NCI-H2196 (cell line): ENCODE results near the gene KCNJ2.

ENCODE experiments used
- DNase-seq: peaks from one replicate; lab custom pipeline; 2025; ENCODE audit not compliant: unreplicated experiment; lab: John Stamatoyannopoulos, UW

Gene KCNJ2

GRCh38 chr17:70168977-70169708 is at the start of gene KCNJ2:
Gene KCNJ2 (plus strand): TSS chr17:70169532. CDS start chr17:70175040, 5,508 bp downstream.
- DNase-seq, result peak; percentile 93

- no peak for DNase-seq
Measured at GRCh38 chr17:70119545-70119944, 49.8 kb upstream of the KCNJ2 start.

- DNase-seq, result no peak
Measured at GRCh38 chr17:70119983-70120382, 49.3 kb upstream of the KCNJ2 start.

GRCh38 chr17:70120425-70120824 is 48.9 kb upstream of the KCNJ2 start:
- DNase-seq, result no peak

GRCh38 chr17:70121126-70121525 is 48.2 kb upstream of the KCNJ2 start:
- DNase-seq, result no peak

- no peak for DNase-seq
Measured at GRCh38 chr17:70123193-70123592, 46.1 kb upstream of the KCNJ2 start.

- DNase-seq, result no peak
Measured at GRCh38 chr17:70124723-70125122, 44.6 kb upstream of the KCNJ2 start.

- DNase-seq, result no peak
Measured at GRCh38 chr17:70127221-70127873, 42.0 kb upstream of the KCNJ2 start.

- no peak for DNase-seq
Measured at GRCh38 chr17:70128727-70129238, 40.5 kb upstream of the KCNJ2 start.

GRCh38 chr17:70130289-70130688 is 39.0 kb upstream of the KCNJ2 start:
- DNase-seq, result no peak

GRCh38 chr17:70132505-70132904 is 36.8 kb upstream of the KCNJ2 start:
- DNase-seq, result no peak

GRCh38 chr17:70134042-70134441 is 35.3 kb upstream of the KCNJ2 start:
- DNase-seq, result no peak

- DNase-seq, result no peak
Measured at GRCh38 chr17:70134777-70135176, 34.6 kb upstream of the KCNJ2 start.

- no peak for DNase-seq
Measured at GRCh38 chr17:70136131-70136530, 33.2 kb upstream of the KCNJ2 start.

- DNase-seq, result no peak
Measured at GRCh38 chr17:70137451-70138230, 31.7 kb upstream of the KCNJ2 start.

GRCh38 chr17:70138291-70138865 is 31.0 kb upstream of the KCNJ2 start:
- DNase-seq, result no peak

- no peak for DNase-seq
Measured at GRCh38 chr17:70139449-70139993, 29.8 kb upstream of the KCNJ2 start.

GRCh38 chr17:70144260-70144846 is 25.0 kb upstream of the KCNJ2 start:
- peak; percentile 9 for DNase-seq

GRCh38 chr17:70153210-70153609 is 16.1 kb upstream of the KCNJ2 start:
- no peak for DNase-seq

- no peak for DNase-seq
Measured at GRCh38 chr17:70157151-70157550, 12.2 kb upstream of the KCNJ2 start.

- no peak for DNase-seq
Measured at GRCh38 chr17:70158180-70158579, 11.2 kb upstream of the KCNJ2 start.
